ENCODE data around the gene MYCBP2.

Gene MYCBP2

GRCh38 chr13:77230560-77230959 lies 96.3 kb downstream of the MYCBP2 start:
- Histone ChIP-seq H2BK5ac (ENCODE audit: low read length) (no peak overlapping the region), H2AFZ (ENCODE audit: low read length) (no peak overlapping the region), H3K18ac (ENCODE audit: low read length) (no peak overlapping the region), H2BK120ac (ENCODE audit: low read depth, low read length) (no peak overlapping the region), H2BK15ac (ENCODE audit: low read length) (no peak overlapping the region), H3K14ac (ENCODE audit: low read length) (no peak overlapping the region), H4K91ac (ENCODE audit: low read depth, low read length, poor library complexity) (no peak overlapping the region), H3K4me1 (ENCODE audit: control insufficient read depth in 2 of 2, insufficient read depth in 1 of 2, low read depth in 1 of 2, low read length in 2 of 2) (no peaks in the 10 kb centered on the region), H3K9ac (ENCODE audit: low read depth, low read length, poor library complexity) (no peak overlapping the region), H3K27ac (replicated peaks; ENCODE audit: low read length) (no peak overlapping the region), H4K8ac (ENCODE audit: low read depth, low read length) (no peak overlapping the region), H3K4ac (ENCODE audit: low read length) (no peak overlapping the region), H3K4me2 (ENCODE audit: insufficient read depth, low read length, poor library complexity, severe bottlenecking) (no peak overlapping the region), H3K23ac (ENCODE audit: low read depth, low read length, poor library complexity) (no peak overlapping the region), H3K4me3 (ENCODE audit: low read length in 2 of 2) (no peak overlapping the region), H3K36me3 (replicated peaks in 1 of 2; ENCODE audit: control insufficient read depth in 2 of 2, insufficient read depth in 2 of 2, low read length in 2 of 2) (no peaks in the 10 kb centered on the region), H3K27me3 (ENCODE audit: control insufficient read depth in 3 of 3, insufficient read depth in 3 of 3, low read depth in 1 of 3, low read length in 3 of 3) (no peaks in the 10 kb centered on the region), H2BK12ac (ENCODE audit: low read length) (no peak overlapping the region), H2AK5ac (ENCODE audit: low read depth, low read length) (no peak overlapping the region), H3K9me3 (replicated peaks in 1 of 2; ENCODE audit: control insufficient read depth in 2 of 2, insufficient read depth in 1 of 2, low read depth in 1 of 2, low read length in 2 of 2) (no peaks in the 10 kb centered on the region), H3K79me1 (ENCODE audit: low read depth, low read length) (no peaks in the 10 kb centered on the region)
- WGBS, 2 donors (ENCODE audit: extremely low coverage in 2 of 2, insufficient read length in 2 of 2, insufficient replicate concordance in 1 of 2), result no CpG with 5 or more reads among the region's 5 CpGs
- no peak for DNase-seq (ENCODE audit: low spot score)

GRCh38 chr13:77225946-77226345 lies 100.9 kb downstream of the MYCBP2 start:
- H2BK15ac ChIP-seq (ENCODE audit: low read length), result no peak overlapping the region
- no peak for DNase-seq (ENCODE audit: low spot score)
- H3K9me3 ChIP-seq (replicated peaks in 1 of 2; ENCODE audit: control insufficient read depth in 2 of 2, insufficient read depth in 1 of 2, low read depth in 1 of 2, low read length in 2 of 2), result no peaks in the 10 kb centered on the region
- H3K23ac ChIP-seq (ENCODE audit: low read depth, low read length, poor library complexity), result no peak overlapping the region
- H3K4ac ChIP-seq (ENCODE audit: low read length), result no peak overlapping the region
- no peak overlapping the region for H3K4me2 ChIP-seq (ENCODE audit: insufficient read depth, low read length, poor library complexity, severe bottlenecking)
- no peak overlapping the region for H3K27ac ChIP-seq (replicated peaks; ENCODE audit: low read length)
- H3K14ac ChIP-seq (ENCODE audit: low read length), result no peak overlapping the region
- no peak overlapping the region for H2AFZ ChIP-seq (ENCODE audit: low read length)
- no peak overlapping the region for H2BK120ac ChIP-seq (ENCODE audit: low read depth, low read length)
- no peak overlapping the region for H3K18ac ChIP-seq (ENCODE audit: low read length)
- no peaks in the 10 kb centered on the region for H3K27me3 ChIP-seq (ENCODE audit: control insufficient read depth in 3 of 3, insufficient read depth in 3 of 3, low read depth in 1 of 3, low read length in 3 of 3)
- no peak overlapping the region for H4K91ac ChIP-seq (ENCODE audit: low read depth, low read length, poor library complexity)
- H3K79me1 ChIP-seq (ENCODE audit: low read depth, low read length), result no peaks in the 10 kb centered on the region
- peaks cover 0 to 17% of the 10 kb centered on the region in 2 donors for H3K36me3 ChIP-seq (replicated peaks in 1 of 2; ENCODE audit: control insufficient read depth in 2 of 2, insufficient read depth in 2 of 2, low read length in 2 of 2)
- no peak overlapping the region for H2BK12ac ChIP-seq (ENCODE audit: low read length)
- no peak overlapping the region for H2BK5ac ChIP-seq (ENCODE audit: low read length)
- no peak overlapping the region for H3K4me3 ChIP-seq (ENCODE audit: low read length in 2 of 2)
- H3K4me1 ChIP-seq (ENCODE audit: control insufficient read depth in 2 of 2, insufficient read depth in 1 of 2, low read depth in 1 of 2, low read length in 2 of 2), result no peaks in the 10 kb centered on the region
- H3K9ac ChIP-seq (ENCODE audit: low read depth, low read length, poor library complexity), result no peak overlapping the region
- no peak overlapping the region for H2AK5ac ChIP-seq (ENCODE audit: low read depth, low read length)
- H4K8ac ChIP-seq (ENCODE audit: low read depth, low read length), result no peak overlapping the region

- H2BK12ac ChIP-seq (ENCODE audit: low read length), result no peak overlapping the region
- no peak overlapping the region for H2BK5ac ChIP-seq (ENCODE audit: low read length)
- H4K8ac ChIP-seq (ENCODE audit: low read depth, low read length), result no peak overlapping the region
- no peak overlapping the region for H4K91ac ChIP-seq (ENCODE audit: low read depth, low read length, poor library complexity)
- DNase-seq (ENCODE audit: low spot score), result no peak
- no peaks in the 10 kb centered on the region for H3K27me3 ChIP-seq (ENCODE audit: control insufficient read depth in 3 of 3, insufficient read depth in 3 of 3, low read depth in 1 of 3, low read length in 3 of 3)
- no peak overlapping the region for H2AFZ ChIP-seq (ENCODE audit: low read length)
- H2BK15ac ChIP-seq (ENCODE audit: low read length), result no peak overlapping the region
- H3K4ac ChIP-seq (ENCODE audit: low read length), result no peak overlapping the region
- H3K4me1 ChIP-seq (ENCODE audit: control insufficient read depth in 2 of 2, insufficient read depth in 1 of 2, low read depth in 1 of 2, low read length in 2 of 2), result no peaks in the 10 kb centered on the region
- no peak overlapping the region for H2AK5ac ChIP-seq (ENCODE audit: low read depth, low read length)
- no peak overlapping the region for H3K27ac ChIP-seq (replicated peaks; ENCODE audit: low read length)
- H3K9me3 ChIP-seq (replicated peaks in 1 of 2; ENCODE audit: control insufficient read depth in 2 of 2, insufficient read depth in 1 of 2, low read depth in 1 of 2, low read length in 2 of 2), result no peaks in the 10 kb centered on the region
- no peak overlapping the region for H3K18ac ChIP-seq (ENCODE audit: low read length)
- H3K36me3 ChIP-seq (replicated peaks in 1 of 2; ENCODE audit: control insufficient read depth in 2 of 2, insufficient read depth in 2 of 2, low read length in 2 of 2), result peaks cover 0 to 19% of the 10 kb centered on the region in 2 donors
- no peak overlapping the region for H3K23ac ChIP-seq (ENCODE audit: low read depth, low read length, poor library complexity)
- H3K4me3 ChIP-seq (ENCODE audit: low read length in 2 of 2), result no peak overlapping the region
- H3K79me1 ChIP-seq (ENCODE audit: low read depth, low read length), result no peaks in the 10 kb centered on the region
- no peak overlapping the region for H3K4me2 ChIP-seq (ENCODE audit: insufficient read depth, low read length, poor library complexity, severe bottlenecking)
- H3K9ac ChIP-seq (ENCODE audit: low read depth, low read length, poor library complexity), result no peak overlapping the region
- WGBS, 2 donors (ENCODE audit: extremely low coverage in 2 of 2, insufficient read length in 2 of 2, insufficient replicate concordance in 1 of 2), result no CpG with 5 or more reads among the region's 3 CpGs
- no peak overlapping the region for H3K14ac ChIP-seq (ENCODE audit: low read length)
- no peak overlapping the region for H2BK120ac ChIP-seq (ENCODE audit: low read depth, low read length)
These were observed 104.0 kb downstream of the MYCBP2 start for GRCh38 chr13:77222909-77223308.

- Histone ChIP-seq H2BK5ac (ENCODE audit: low read length) (no peak overlapping the region), H2AK5ac (ENCODE audit: low read depth, low read length) (no peak overlapping the region), H3K23ac (ENCODE audit: low read depth, low read length, poor library complexity) (no peak overlapping the region), H3K27ac (replicated peaks; ENCODE audit: low read length) (no peak overlapping the region), H2BK120ac (ENCODE audit: low read depth, low read length) (no peak overlapping the region), H3K27me3 (ENCODE audit: control insufficient read depth in 3 of 3, insufficient read depth in 3 of 3, low read depth in 1 of 3, low read length in 3 of 3) (no peaks in the 10 kb centered on the region), H3K36me3 (replicated peaks in 1 of 2; ENCODE audit: control insufficient read depth in 2 of 2, insufficient read depth in 2 of 2, low read length in 2 of 2) (peaks cover 0 to 21% of the 10 kb centered on the region in 2 donors), H3K4me3 (ENCODE audit: low read length in 2 of 2) (no peak overlapping the region), H2BK15ac (ENCODE audit: low read length) (no peak overlapping the region), H4K91ac (ENCODE audit: low read depth, low read length, poor library complexity) (no peak overlapping the region), H2BK12ac (ENCODE audit: low read length) (no peak overlapping the region), H4K8ac (ENCODE audit: low read depth, low read length) (no peak overlapping the region), H3K18ac (ENCODE audit: low read length) (no peak overlapping the region), H3K14ac (ENCODE audit: low read length) (no peak overlapping the region), H3K4me1 (ENCODE audit: control insufficient read depth in 2 of 2, insufficient read depth in 1 of 2, low read depth in 1 of 2, low read length in 2 of 2) (no peaks in the 10 kb centered on the region), H3K4me2 (ENCODE audit: insufficient read depth, low read length, poor library complexity, severe bottlenecking) (no peak overlapping the region), H3K4ac (ENCODE audit: low read length) (no peak overlapping the region), H3K9ac (ENCODE audit: low read depth, low read length, poor library complexity) (no peak overlapping the region), H2AFZ (ENCODE audit: low read length) (no peak overlapping the region), H3K9me3 (replicated peaks in 1 of 2; ENCODE audit: control insufficient read depth in 2 of 2, insufficient read depth in 1 of 2, low read depth in 1 of 2, low read length in 2 of 2) (no peaks in the 10 kb centered on the region), H3K79me1 (ENCODE audit: low read depth, low read length) (no peaks in the 10 kb centered on the region)
- no CpG with 5 or more reads among the region's 3 CpGs for WGBS, 2 donors (ENCODE audit: extremely low coverage in 2 of 2, insufficient read length in 2 of 2, insufficient replicate concordance in 1 of 2)
- no peak for DNase-seq (ENCODE audit: low spot score)
These were observed 104.7 kb downstream of the MYCBP2 start for GRCh38 chr13:77222000-77222690.

Data from neuronal stem cell (in vitro differentiated cells).